WTC11 (cell line): ENCODE data around the gene PTPRN2. TPM values are rescaled to one million over a fixed set of nuclear protein-coding genes. Genes with fewer than 3 reads are reported as not detected.

ENCODE experiments used
- ATAC-seq: fragments of 200-7000 bp; cut with Tn5 transposase; 2 replicates; pipeline ENCODE4 v1.10.0; 2021; ENCODE audit warnings: mild to moderate bottlenecking, moderate library complexity
- CTCF ChIA-PET: fragments of 300-600 bp; sonication (Branson Sonifier 250); formaldehyde crosslinking; loops from one replicate; lab custom pipeline; 2021; ENCODE audit warnings: antibody characterized with exemption; lab: Charles Lee
- POLR2A ChIA-PET: fragments of 350-600 bp; sonication (Branson Sonifier 250); formaldehyde crosslinking; loops from one replicate; lab custom pipeline; 2021; ENCODE audit warnings: antibody characterized with exemption; lab: Charles Lee
- DNase-seq: peaks from one replicate; pipeline ENCODE4 v3.0.0; 2021; ENCODE audit warnings: low spot score
- H3K27ac Mint-ChIP-seq: 2 replicates; pipeline ENCODE4 v1.8.0; 2021; ENCODE audit warnings: mixed read lengths
- H3K27me3 Mint-ChIP-seq: 2 replicates; pipeline ENCODE4 v1.8.0; 2021; ENCODE audit warnings: low read depth, mild to moderate bottlenecking, moderate library complexity, mixed read lengths
- H3K36me3 Mint-ChIP-seq: 2 replicates; pipeline ENCODE4 v1.8.0; 2021; ENCODE audit warnings: mixed read lengths
- H3K4me1 Mint-ChIP-seq: 2 replicates; pipeline ENCODE4 v1.8.0; 2022; ENCODE audit warnings: mixed read lengths
- H3K4me3 Mint-ChIP-seq: 2 replicates; pipeline ENCODE4 v1.8.0; 2021; ENCODE audit warnings: mild to moderate bottlenecking, moderate library complexity, mixed read lengths
- H3K9me3 Mint-ChIP-seq: 2 replicates; pipeline ENCODE4 v1.8.0; 2021; ENCODE audit warnings: mixed read lengths
- E2F1 ChIP-seq: sonication (generic); formaldehyde crosslinking; IDR thresholded peaks from 2 replicates; pipeline ENCODE4 v1.8.0; 2022; ENCODE audit warnings: mild to moderate bottlenecking, missing genetic modification reagents
- ERG ChIP-seq: fragments of 250-450 bp; sonication (Bioruptor Pico); IDR thresholded peaks from 2 replicates; pipeline ENCODE4 v1.8.0; 2021; ENCODE audit warnings: mild to moderate bottlenecking
- GTF2I ChIP-seq: fragments of 250-450 bp; sonication (Bioruptor Pico); conservative IDR thresholded peaks from 2 replicates; pipeline ENCODE4 v1.4.0; 2021; ENCODE audit warnings: mild to moderate bottlenecking
- JUN ChIP-seq: sonication (generic); formaldehyde crosslinking; IDR thresholded peaks from 2 replicates; pipeline ENCODE4 v1.8.0; 2023; ENCODE audit warnings: mild to moderate bottlenecking, missing genetic modification reagents
- KAT7 ChIP-seq: sonication (generic); formaldehyde crosslinking; IDR thresholded peaks from 2 replicates; pipeline ENCODE4 v1.8.1; 2023; ENCODE audit warnings: missing genetic modification reagents, mild to moderate bottlenecking, borderline replicate concordance
- MAX ChIP-seq: sonication (generic); formaldehyde crosslinking; IDR thresholded peaks from 2 replicates; pipeline ENCODE4 v1.8.0; 2022; ENCODE audit warnings: mild to moderate bottlenecking, missing genetic modification reagents
- NR1H2 ChIP-seq: sonication (generic); formaldehyde crosslinking; IDR thresholded peaks from 2 replicates; pipeline ENCODE4 v1.9.0; 2021; ENCODE audit warnings: mild to moderate bottlenecking, moderate library complexity, missing genetic modification reagents
- OVOL2 ChIP-seq: fragments of 250-450 bp; sonication (Bioruptor Pico); IDR thresholded peaks from 2 replicates; pipeline ENCODE4 v1.9.0; 2021; ENCODE audit warnings: mild to moderate bottlenecking, borderline replicate concordance
- TEAD1 ChIP-seq: sonication (generic); formaldehyde crosslinking; IDR thresholded peaks from 2 replicates; pipeline ENCODE4 v1.8.0; 2022; ENCODE audit warnings: mild to moderate bottlenecking, missing genetic modification reagents
- ZNF263 ChIP-seq: sonication (generic); formaldehyde crosslinking; IDR thresholded peaks from 2 replicates; pipeline ENCODE4 v1.8.1; 2022; ENCODE audit warnings: low read depth, mild to moderate bottlenecking, moderate library complexity, missing genetic modification reagents
- ZNF425 ChIP-seq: fragments of 250-450 bp; sonication (Bioruptor Pico); conservative IDR thresholded peaks from 2 replicates; pipeline ENCODE4 v1.9.0; 2021; ENCODE audit warnings: mild to moderate bottlenecking
- ZNF532 ChIP-seq: fragments of 250-450 bp; sonication (Bioruptor Pico); IDR thresholded peaks from 2 replicates; pipeline ENCODE4 v1.9.0; 2021; ENCODE audit warnings: mild to moderate bottlenecking, borderline replicate concordance
- total RNA-seq: library from RNA; stranded (reverse); gene quantifications from 3 replicates; pipeline ENCODE4 v1.2.3, GENCODE V29; 2021
- TF ChIP-seq, protein P1 (sequence below): fragments of 200-600 bp; IDR thresholded peaks from 2 replicates; pipeline ENCODE4 v1.8.0; 2022; ENCODE audit warnings: antibody characterized with exemption
- TF ChIP-seq, protein P2 (sequence below): fragments of 250-450 bp; sonication (Bioruptor Pico); IDR thresholded peaks from 2 replicates; pipeline ENCODE4 v1.9.0; 2021; ENCODE audit warnings: moderate library complexity, mild to moderate bottlenecking, inconsistent platforms, borderline replicate concordance

The PTPRN2 gene
- total RNA-seq, 1 experiment from 2014 or later, result 4.7 TPM

DNA sequence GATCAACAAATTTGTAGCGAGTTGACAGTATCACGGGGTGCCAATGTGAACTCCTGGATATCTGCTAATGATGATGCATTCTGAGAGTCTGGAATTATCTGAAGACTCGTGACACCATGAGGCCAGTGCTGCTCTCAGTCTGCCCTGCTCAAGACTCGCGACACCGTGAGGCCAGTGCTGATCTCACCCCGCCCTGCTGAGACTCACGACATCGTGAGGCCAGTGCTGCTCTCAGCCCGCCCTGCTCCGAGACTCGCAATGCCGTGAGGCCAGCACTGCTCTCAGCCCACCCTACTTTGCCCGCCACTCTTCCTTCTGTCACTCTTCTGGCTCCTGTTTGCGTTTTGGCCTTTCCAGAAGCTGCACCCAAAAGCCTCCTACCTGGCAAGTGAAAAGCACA is 411.8 kb downstream of the PTPRN2 start:
- POLR2A ChIA-PET, result no interaction called here
- no peak overlapping the region for H3K4me3 Mint-ChIP-seq
- H3K4me1 Mint-ChIP-seq, result no peaks in the 10 kb centered on the region
- no peak for ATAC-seq
- DNase-seq, result no peak
- CTCF ChIA-PET, result no interaction called here
- H3K9me3 Mint-ChIP-seq, result peaks cover 86% of the 10 kb centered on the region
- peaks cover 16% of the 10 kb centered on the region for H3K27me3 Mint-ChIP-seq
- TF ChIP-seq, protein P1, sequence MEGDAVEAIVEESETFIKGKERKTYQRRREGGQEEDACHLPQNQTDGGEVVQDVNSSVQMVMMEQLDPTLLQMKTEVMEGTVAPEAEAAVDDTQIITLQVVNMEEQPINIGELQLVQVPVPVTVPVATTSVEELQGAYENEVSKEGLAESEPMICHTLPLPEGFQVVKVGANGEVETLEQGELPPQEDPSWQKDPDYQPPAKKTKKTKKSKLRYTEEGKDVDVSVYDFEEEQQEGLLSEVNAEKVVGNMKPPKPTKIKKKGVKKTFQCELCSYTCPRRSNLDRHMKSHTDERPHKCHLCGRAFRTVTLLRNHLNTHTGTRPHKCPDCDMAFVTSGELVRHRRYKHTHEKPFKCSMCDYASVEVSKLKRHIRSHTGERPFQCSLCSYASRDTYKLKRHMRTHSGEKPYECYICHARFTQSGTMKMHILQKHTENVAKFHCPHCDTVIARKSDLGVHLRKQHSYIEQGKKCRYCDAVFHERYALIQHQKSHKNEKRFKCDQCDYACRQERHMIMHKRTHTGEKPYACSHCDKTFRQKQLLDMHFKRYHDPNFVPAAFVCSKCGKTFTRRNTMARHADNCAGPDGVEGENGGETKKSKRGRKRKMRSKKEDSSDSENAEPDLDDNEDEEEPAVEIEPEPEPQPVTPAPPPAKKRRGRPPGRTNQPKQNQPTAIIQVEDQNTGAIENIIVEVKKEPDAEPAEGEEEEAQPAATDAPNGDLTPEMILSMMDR, result no peak
- TF ChIP-seq ZNF532 (CRISPR knock-in tag) (no peak), ZNF263 (CRISPR knock-in tag) (no peak), ERG (CRISPR knock-in tag) (no peak), NR1H2 (no peak), JUN (CRISPR knock-in tag) (no peak), E2F1 (CRISPR knock-in tag) (no peak), GTF2I (CRISPR knock-in tag) (no peak), MAX (CRISPR knock-in tag) (no peak), KAT7 (CRISPR knock-in tag) (no peak), ZNF425 (CRISPR knock-in tag) (no peak), TEAD1 (CRISPR knock-in tag) (no peak), OVOL2 (CRISPR knock-in tag) (no peak)
- TF ChIP-seq, protein P2, sequence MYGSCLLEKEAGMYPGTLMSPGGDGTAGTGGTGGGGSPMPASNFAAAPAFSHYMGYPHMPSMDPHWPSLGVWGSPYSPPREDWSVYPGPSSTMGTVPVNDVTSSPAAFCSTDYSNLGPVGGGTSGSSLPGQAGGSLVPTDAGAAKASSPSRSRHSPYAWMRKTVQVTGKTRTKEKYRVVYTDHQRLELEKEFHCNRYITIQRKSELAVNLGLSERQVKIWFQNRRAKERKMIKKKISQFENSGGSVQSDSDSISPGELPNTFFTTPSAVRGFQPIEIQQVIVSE (CRISPR knock-in tag), result no peak
- H3K36me3 Mint-ChIP-seq, result peaks cover 73% of the 10 kb centered on the region
- no peak overlapping the region for H3K27ac Mint-ChIP-seq
